GM23338 (cell line): ENCODE measurements around the gene SPATA13.

Experiments
- CREB1 ChIP-seq: fragments of 250-450 bp; sonication (Bioruptor Pico); IDR thresholded peaks from 2 replicates; pipeline ENCODE4 v1.5.0; 2020; ENCODE audit warnings: low read depth, mild to moderate bottlenecking, moderate library complexity
- CTCF ChIP-seq, 2 experiments: fragments of 200-600 bp in 1 of 2; sonication (generic) in 1 of 2; conservative IDR thresholded peaks; 2 replicates each; pipeline versions ENCODE4 v1.5.1 to v1.6.1; 2016 to 2017; ENCODE audit warnings: antibody characterized with exemption in 2 of 2, low read depth in 2 of 2, mild to moderate bottlenecking in 2 of 2, moderate library complexity in 1 of 2
- EZH2 ChIP-seq: fragments of 200-600 bp; sonication (generic); IDR thresholded peaks from one replicate; pipeline ENCODE4 v1.8.0; 2017; ENCODE audit warnings: antibody characterized with exemption, mild to moderate bottlenecking, low read depth; ENCODE audit not compliant: unreplicated experiment
- EZH2phosphoT487 ChIP-seq: fragments of 200-600 bp; sonication (generic); IDR thresholded peaks from one replicate; pipeline ENCODE4 v1.8.1; 2018; ENCODE audit warnings: antibody characterized with exemption; ENCODE audit not compliant: unreplicated experiment
- POLR2AphosphoS5 ChIP-seq: IDR thresholded peaks from 2 replicates; pipeline ENCODE4 v1.6.1; 2016; ENCODE audit warnings: antibody characterized with exemption, low read depth
- ZNF114 ChIP-seq: fragments of 250-450 bp; sonication (Bioruptor Pico); IDR thresholded peaks from 2 replicates; pipeline ENCODE4 v1.5.0; 2020; ENCODE audit warnings: mild to moderate bottlenecking, moderate library complexity

- TF ChIP-seq EZH2 (no peak), EZH2phosphoT487 (no peak), CTCF (conservative IDR thresholded peaks at IDR 0.05; ENCODE audit: low read depth in 2 of 2) (no peak), POLR2AphosphoS5 (no peak), CREB1 (CRISPR knock-in tag) (no peak), ZNF114 (no peak)
These were observed 9.9 kb upstream of the SPATA13 start for GRCh38 chr13:24150572-24150971.
